Forelimb muscle (tissue), 1 donor: ENCODE results near the gene GALNT12. TPM values are rescaled to one million over a fixed set of nuclear protein-coding genes. Genes with fewer than 3 reads are reported as not detected.

Source experiments
- DNase-seq: peaks from one replicate; pipeline ENCODE4 v3.0.0-alpha.2; 2013; ENCODE audit warnings: low read depth
- polyA plus RNA-seq: library from polyadenylated mRNA; unstranded; fragments of 120-200 nt; gene quantifications from one replicate; pipeline ENCODE4 v1.2.1, GENCODE V29; 2013; ENCODE audit not compliant: insufficient read length

GALNT12 gene
- polyA plus RNA-seq, 1 donor, result 2.0 TPM

GRCh38 chr9:98880311-98881015 lies 73.0 kb downstream of the GALNT12 start:
- no peak for DNase-seq

GRCh38 chr9:98881356-98881755 lies 73.9 kb downstream of the GALNT12 start:
- DNase-seq, result no peak

- DNase-seq, result no peak
These were observed 74.5 kb downstream of the GALNT12 start for GRCh38 chr9:98881836-98882568.

GRCh38 chr9:98882569-98882923 lies 75.1 kb downstream of the GALNT12 start:
- DNase-seq, result no peak

- no peak for DNase-seq
These were observed 75.8 kb downstream of the GALNT12 start for GRCh38 chr9:98883276-98883675.

- DNase-seq, result no peak
These were observed 77.4 kb downstream of the GALNT12 start for GRCh38 chr9:98884849-98885248.

- DNase-seq, result no peak
These were observed 78.3 kb downstream of the GALNT12 start for GRCh38 chr9:98885575-98886295.

- no peak for DNase-seq
These were observed 79.3 kb downstream of the GALNT12 start for GRCh38 chr9:98886691-98887229.

- DNase-seq, result no peak
These were observed 80.5 kb downstream of the GALNT12 start for GRCh38 chr9:98887918-98888510.

GRCh38 chr9:98888801-98889421 lies 81.4 kb downstream of the GALNT12 start:
- no peak for DNase-seq

- DNase-seq, result no peak
These were observed 82.8 kb downstream of the GALNT12 start for GRCh38 chr9:98890256-98890655.

GRCh38 chr9:98892288-98892687 lies 84.8 kb downstream of the GALNT12 start:
- no peak for DNase-seq

- DNase-seq, result no peak
These were observed 85.2 kb downstream of the GALNT12 start for GRCh38 chr9:98892690-98893089.

- no peak for DNase-seq
These were observed 86.7 kb downstream of the GALNT12 start for GRCh38 chr9:98894171-98894570.

- no peak for DNase-seq
These were observed 87.3 kb downstream of the GALNT12 start for GRCh38 chr9:98894761-98895160.

GRCh38 chr9:98896632-98897031 lies 89.2 kb downstream of the GALNT12 start:
- no peak for DNase-seq

- DNase-seq, result no peak
These were observed 90.3 kb downstream of the GALNT12 start for GRCh38 chr9:98897745-98898144.

GRCh38 chr9:98899408-98900056 lies 92.1 kb downstream of the GALNT12 start:
- DNase-seq, result no peak
